HG03378 (cell line): ENCODE data around the gene TRAM2.

Experiments used
- ATAC-seq: cut with Tn5 transposase; IDR thresholded peaks from one replicate; pipeline ENCODE4 v1.9.1; 2021; ENCODE audit warnings: mild to moderate bottlenecking, moderate library complexity; ENCODE audit not compliant: unreplicated experiment

Gene TRAM2

DNA sequence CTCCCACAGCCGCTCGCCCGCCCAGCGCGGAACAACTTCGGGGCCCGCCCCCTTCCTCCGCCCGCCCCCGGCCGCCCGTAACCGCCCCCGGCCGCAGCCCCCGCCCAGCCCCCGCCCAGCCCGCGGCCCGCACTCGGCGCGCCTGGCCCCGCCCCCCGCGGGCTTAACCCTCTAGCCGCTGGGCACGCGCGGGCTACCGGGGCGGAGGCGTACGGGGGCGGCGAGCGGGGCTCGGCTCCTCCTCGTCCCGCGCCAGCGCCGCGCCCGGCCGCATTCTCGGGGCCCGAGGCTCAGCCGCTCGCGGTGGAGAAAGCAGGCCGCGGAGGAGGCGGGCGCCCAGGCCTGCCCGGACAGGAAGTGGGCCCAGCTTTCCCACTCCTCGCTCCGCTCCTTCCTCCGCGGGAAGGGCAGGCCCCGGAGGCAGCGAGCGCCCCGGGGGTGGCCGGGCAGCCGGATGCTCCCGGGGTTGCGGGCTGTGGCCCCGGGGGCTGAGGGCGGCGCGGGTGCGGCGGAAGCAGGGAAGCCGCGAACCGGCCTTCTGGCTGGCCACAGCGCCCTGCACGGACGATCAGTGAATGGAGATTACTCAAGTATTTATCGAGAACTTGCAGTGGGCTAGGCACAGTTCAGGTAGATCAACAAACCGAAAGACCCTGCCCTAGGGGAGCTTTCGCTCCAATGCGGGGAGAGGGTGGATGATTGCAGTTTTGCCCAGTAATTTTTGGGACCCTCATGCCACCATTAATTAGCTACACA is at the start of gene TRAM2:
Gene TRAM2, minus strand, starts transcription at position 39 of the 756 bp plus-strand sequence. CDS start 145 bp downstream, outside the sequence.
- peak; percentile 29 for ATAC-seq

- ATAC-seq, result no peak
These were observed 46.0 kb upstream of the TRAM2 start for GRCh38 chr6:52622810-52623209.

- ATAC-seq, result no peak
These were observed 44.8 kb upstream of the TRAM2 start for GRCh38 chr6:52621631-52622030.

- ATAC-seq, result no peak
These were observed 44.0 kb upstream of the TRAM2 start for GRCh38 chr6:52620906-52621190.

DNA sequence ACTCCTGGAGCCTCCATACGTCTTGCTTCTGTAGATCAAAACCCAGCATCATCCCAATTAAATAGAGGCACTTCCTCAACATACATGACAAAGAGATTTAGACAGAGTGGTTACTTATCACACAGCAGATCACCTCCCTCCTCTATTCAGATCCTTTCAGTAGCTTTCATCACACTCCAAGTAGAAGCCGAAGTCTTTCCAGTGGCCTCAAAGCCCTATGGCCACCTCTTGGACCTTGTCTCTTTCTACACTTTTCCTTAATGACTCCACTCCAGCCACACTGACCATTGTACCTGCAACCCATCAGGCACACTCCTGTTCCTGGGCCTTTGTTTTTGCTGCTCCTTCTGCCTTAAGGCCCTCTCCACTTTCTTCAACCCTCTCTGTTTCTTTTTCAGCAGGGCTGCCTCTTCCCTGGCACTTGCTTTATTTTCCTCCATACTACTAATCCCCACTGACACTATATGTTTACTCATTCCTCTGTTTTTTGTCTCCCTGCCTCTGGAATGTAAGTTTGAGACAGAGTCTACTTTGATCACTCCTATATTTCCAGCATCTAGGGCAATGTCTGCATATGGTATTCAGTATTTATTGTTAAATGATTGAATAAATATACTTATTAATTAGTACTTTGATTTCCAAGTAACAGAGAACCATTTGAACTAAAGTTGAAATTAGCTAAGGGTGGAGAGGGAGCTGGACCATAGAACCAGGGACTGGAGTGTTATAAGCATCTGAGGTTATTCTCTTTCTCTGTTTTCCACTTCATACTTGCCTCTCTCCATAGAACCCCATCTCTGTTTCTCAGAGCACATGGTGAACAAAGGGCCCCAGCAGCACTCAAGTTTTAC is 43.4 kb upstream of the TRAM2 start:
- no peak for ATAC-seq

- ATAC-seq, result no peak
These were observed 40.2 kb upstream of the TRAM2 start for GRCh38 chr6:52617087-52617486.

GRCh38 chr6:52616059-52616690 is 39.3 kb upstream of the TRAM2 start:
- no peak for ATAC-seq

DNA sequence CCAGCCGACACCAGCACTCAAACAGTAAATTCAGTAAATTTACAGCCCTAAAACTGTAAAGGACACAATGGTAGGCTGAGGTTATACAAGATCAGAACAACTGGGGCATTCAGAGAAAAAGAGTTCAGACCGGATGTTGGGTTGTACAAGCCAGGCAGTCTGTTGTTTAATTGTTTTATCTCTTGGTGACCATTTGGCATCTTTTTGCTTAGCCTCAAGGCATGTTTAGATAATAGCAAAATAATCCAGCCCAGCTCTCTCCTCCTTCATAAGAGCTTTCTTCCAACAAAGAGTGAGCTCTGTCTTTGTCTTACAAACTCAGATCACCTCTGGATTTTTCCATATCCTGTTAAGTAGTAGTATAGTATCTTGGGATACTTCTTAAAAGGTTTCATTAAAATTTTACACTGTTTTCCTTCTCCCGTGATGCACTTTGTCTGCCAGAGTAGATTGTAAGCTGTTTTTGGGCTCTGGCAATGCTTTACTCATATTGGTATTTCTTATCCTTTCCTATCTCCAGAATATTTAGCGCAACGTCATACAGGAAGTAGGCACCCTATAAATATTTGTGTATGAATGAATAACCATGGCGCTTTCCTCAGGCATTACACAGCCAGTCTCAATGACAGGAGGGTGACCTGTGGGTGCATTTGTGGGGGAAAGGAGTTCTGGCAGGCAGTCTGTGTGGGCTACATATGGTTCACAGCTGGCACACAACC is 35.6 kb upstream of the TRAM2 start:
- no peak for ATAC-seq

GRCh38 chr6:52611833-52612232 is 35.0 kb upstream of the TRAM2 start:
- ATAC-seq, result no peak

GRCh38 chr6:52610745-52611355 is 34.0 kb upstream of the TRAM2 start:
- no peak for ATAC-seq

DNA sequence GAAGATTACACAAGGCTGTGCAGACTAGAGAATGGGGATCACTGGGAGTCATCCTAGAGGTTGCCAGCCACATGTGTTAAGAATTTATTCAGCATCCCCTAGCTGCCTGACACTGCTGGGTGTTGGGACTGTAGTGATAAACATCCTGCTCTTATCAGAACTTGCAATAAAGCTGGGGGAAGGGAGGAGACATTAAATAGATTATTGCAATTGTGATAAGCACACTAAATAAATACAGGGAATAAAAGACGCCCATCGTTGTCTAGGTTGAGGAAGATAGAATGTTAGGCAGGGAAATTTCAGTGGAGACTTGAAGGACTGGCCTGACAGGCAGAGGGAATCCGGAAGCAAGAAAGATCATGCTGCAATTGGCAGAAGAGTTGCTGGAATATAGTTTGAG is 33.2 kb upstream of the TRAM2 start:
- ATAC-seq, result no peak

- ATAC-seq, result no peak
These were observed 28.8 kb upstream of the TRAM2 start for GRCh38 chr6:52605610-52606185.

- no peak for ATAC-seq
These were observed 26.3 kb upstream of the TRAM2 start for GRCh38 chr6:52603000-52603795.

- ATAC-seq, result no peak
These were observed 21.9 kb upstream of the TRAM2 start for GRCh38 chr6:52598824-52599190.

DNA sequence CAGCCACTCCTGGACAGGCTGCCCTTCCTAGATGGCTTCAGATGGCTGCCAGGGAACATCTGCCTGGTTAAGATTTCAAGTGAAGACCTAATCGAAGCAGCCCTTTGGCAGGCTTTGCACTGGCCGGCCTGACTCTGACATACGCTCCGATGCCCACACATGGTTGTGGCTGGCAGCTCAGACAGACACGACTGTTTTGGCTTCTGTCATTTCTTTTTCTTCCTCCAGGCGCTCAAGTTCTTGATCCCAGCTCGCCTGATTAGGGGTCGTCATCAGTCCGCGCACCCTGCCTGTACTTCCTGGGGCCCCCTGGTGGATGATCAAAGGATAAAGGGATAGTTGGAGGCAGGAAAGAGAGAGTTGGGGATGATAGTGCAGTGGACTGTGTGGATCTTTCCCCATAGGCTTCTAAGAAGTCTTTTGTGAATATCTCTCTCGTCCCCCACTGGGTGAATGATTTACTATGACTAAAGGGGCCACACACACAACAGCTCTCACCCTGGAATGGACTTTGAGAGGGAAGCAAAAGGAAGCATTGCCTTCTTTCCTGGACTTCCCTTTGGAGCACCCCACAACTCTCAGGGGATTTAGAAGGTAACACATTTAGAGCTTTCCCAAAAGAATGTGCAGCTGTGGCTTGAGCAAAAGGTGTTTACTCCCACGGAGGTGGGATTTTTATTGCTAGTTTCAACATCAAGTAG is 21.4 kb upstream of the TRAM2 start:
- ATAC-seq, result no peak

GRCh38 chr6:52597738-52598122 is 20.9 kb upstream of the TRAM2 start:
- no peak for ATAC-seq

DNA sequence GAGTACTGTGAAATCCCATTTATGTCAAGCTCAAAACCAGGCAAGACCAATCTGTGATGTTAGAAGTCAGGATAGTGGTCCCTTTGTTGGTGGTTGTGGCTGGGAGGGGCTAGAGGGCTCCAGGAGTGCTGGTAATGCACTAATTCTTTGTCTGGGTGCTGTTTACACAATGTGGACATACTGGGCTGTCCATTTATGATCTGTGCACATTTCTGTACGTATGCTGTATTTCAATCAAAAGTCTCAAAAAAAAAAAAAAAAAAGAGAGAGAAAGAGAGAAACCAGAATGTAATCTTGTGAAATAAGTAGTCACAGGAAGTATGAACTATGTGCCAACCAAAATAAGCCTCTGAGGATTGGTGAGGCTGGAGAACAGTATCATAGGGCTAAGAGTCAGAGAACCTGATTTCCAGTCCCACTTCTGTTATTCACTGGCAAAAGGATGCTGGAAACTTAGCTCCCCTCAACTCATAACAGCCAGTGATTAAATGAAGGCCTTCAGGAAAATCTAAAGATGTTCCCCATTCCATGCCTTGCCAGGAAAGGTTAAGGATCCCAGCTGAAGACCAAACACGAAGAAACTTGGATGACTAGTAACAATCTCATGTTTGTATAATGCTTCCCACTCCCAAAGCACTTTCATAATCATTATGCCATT is 19.6 kb upstream of the TRAM2 start:
- ATAC-seq, result no peak

DNA sequence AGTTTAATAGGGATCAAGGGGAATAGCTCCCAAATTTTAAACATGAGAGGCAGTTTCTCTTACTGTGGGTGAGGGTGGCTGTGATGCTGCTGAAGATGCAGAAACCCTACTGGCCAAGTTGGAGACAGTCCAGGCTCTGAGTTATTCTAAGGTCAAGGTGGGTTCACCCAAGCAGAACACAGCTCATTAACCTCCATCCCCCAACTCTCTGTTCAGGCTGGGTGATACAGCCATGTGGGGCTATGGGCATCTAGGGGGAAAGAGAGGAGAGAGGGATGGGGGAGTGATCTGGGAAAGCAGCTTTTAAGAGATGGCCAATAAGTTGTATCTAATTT is 18.9 kb upstream of the TRAM2 start:
- ATAC-seq, result peak; percentile 56
